MCF 10A (cell line): ENCODE data around the gene DAB1. TPM values are rescaled to one million over a fixed set of nuclear protein-coding genes. Genes with fewer than 3 reads are reported as not detected.

ENCODE experiments used
- BruUV-seq: library from RNA; stranded (reverse); fragments of 400-500 nt; replicated peaks from 2 replicates; lab custom pipeline; 2021; lab: Mats Ljungman, UMichigan
- CTCF ChIA-PET: fragments of 300-600 bp; sonication (Branson Sonifier 250); formaldehyde crosslinking; extraction: SDS; loops from one replicate; lab custom pipeline; 2021; ENCODE audit warnings: antibody characterized with exemption, inconsistent platforms; lab: Yijun Ruan, JAX
- POLR2A ChIA-PET: fragments of 300-600, 350-650 bp; sonication (Branson Sonifier 250); formaldehyde crosslinking; extraction: SDS; loops from one replicate; lab custom pipeline; 2020; ENCODE audit warnings: antibody characterized with exemption, inconsistent platforms; lab: Yijun Ruan, JAX
- DNase-seq: peaks from one replicate; pipeline ENCODE4 v3.0.0-alpha.2; 2018; ENCODE audit not compliant: unreplicated experiment
- H3K27ac Mint-ChIP-seq: one replicate; pipeline ENCODE4 v1.8.0; 2022; ENCODE audit warnings: mild to moderate bottlenecking, low read depth, mixed read lengths; ENCODE audit not compliant: unreplicated experiment
- H3K27me3 Mint-ChIP-seq: one replicate; pipeline ENCODE4 v1.8.0; 2022; ENCODE audit warnings: mixed read lengths; ENCODE audit not compliant: insufficient read depth, unreplicated experiment
- H3K36me3 Mint-ChIP-seq: one replicate; pipeline ENCODE4 v1.8.0; 2022; ENCODE audit warnings: mild to moderate bottlenecking, moderate library complexity, mixed read lengths; ENCODE audit not compliant: insufficient read depth, unreplicated experiment
- H3K4me1 Mint-ChIP-seq: one replicate; pipeline ENCODE4 v1.8.0; 2022; ENCODE audit warnings: mixed read lengths; ENCODE audit not compliant: insufficient read depth, unreplicated experiment
- H3K4me3 Mint-ChIP-seq: one replicate; pipeline ENCODE4 v1.8.0; 2022; ENCODE audit warnings: mild to moderate bottlenecking, moderate library complexity, mixed read lengths; ENCODE audit not compliant: unreplicated experiment
- H3K9me3 Mint-ChIP-seq: one replicate; pipeline ENCODE4 v1.8.0; 2022; ENCODE audit warnings: mixed read lengths; ENCODE audit not compliant: unreplicated experiment
- CTCF ChIP-seq: fragments of 200-600 bp; IDR thresholded peaks from one replicate; pipeline ENCODE4 v1.8.0; 2022; ENCODE audit warnings: antibody characterized with exemption, mild to moderate bottlenecking; ENCODE audit not compliant: unreplicated experiment
- intact Hi-C: fragments of 100-400 bp; cut with micrococcal nuclease; formaldehyde crosslinking; loops from 2 replicates; pipeline ENCODE4 v1.14.1; 2022
- total RNA-seq: library from RNA; stranded (reverse); gene quantifications from 2 replicates; pipeline ENCODE4 v1.2.3, GENCODE V29; 2022

DAB1 gene
- total RNA-seq, 1 experiment from 2014 or later, result not detected

- TF ChIP-seq CTCF, result no peak
- BruUV-seq, result no TSS peak
- Mint-ChIP-seq H3K27ac (no peak overlapping the region), H3K4me3 (no peak overlapping the region), H3K9me3 (no peaks in the 10 kb centered on the region), H3K36me3 (no peaks in the 10 kb centered on the region), H3K4me1 (no peaks in the 10 kb centered on the region), H3K27me3 (no peaks in the 10 kb centered on the region)
- DNase-seq, result no peak
- ChIA-PET POLR2A (no interaction called here), CTCF (no interaction called here)
- intact Hi-C loops, result no loop called here
Measured at GRCh38 chr1:57109883-57110282, 314.0 kb downstream of the DAB1 start.

GRCh38 chr1:57109247-57109646 is 314.6 kb downstream of the DAB1 start:
- DNase-seq, result no peak
- no peak overlapping the region for H3K4me3 Mint-ChIP-seq
- no peaks in the 10 kb centered on the region for H3K27me3 Mint-ChIP-seq
- BruUV-seq, result no TSS peak
- ChIA-PET POLR2A (no interaction called here), CTCF (no interaction called here)
- no peak for TF ChIP-seq CTCF
- no peak overlapping the region for H3K27ac Mint-ChIP-seq
- no peaks in the 10 kb centered on the region for H3K9me3 Mint-ChIP-seq
- no peaks in the 10 kb centered on the region for H3K36me3 Mint-ChIP-seq
- no peaks in the 10 kb centered on the region for H3K4me1 Mint-ChIP-seq
- intact Hi-C loops, result no loop called here

- H3K4me1 Mint-ChIP-seq, result no peaks in the 10 kb centered on the region
- POLR2A ChIA-PET, result interaction anchor here (0.9 kb wide), 1 partner anchor 90 kb away, joined by 3 read pairs; no protein-coding TSS in a partner anchor
Measured at GRCh38 chr1:57106296-57106695, 317.6 kb downstream of the DAB1 start.

GRCh38 chr1:57102561-57103326 is 321.1 kb downstream of the DAB1 start:
- no peak for TF ChIP-seq CTCF
- BruUV-seq, result no TSS peak
- Mint-ChIP-seq H3K4me3 (no peak overlapping the region), H3K27me3 (no peaks in the 10 kb centered on the region), H3K36me3 (no peaks in the 10 kb centered on the region), H3K4me1 (no peaks in the 10 kb centered on the region), H3K9me3 (no peaks in the 10 kb centered on the region), H3K27ac (no peak overlapping the region)
- ChIA-PET POLR2A (no interaction called here), CTCF (no interaction called here)
- intact Hi-C loops, result no loop called here
- no peak for DNase-seq

More at GRCh38 chr1:57106296-57106695, 317.6 kb downstream of the DAB1 start:
- Mint-ChIP-seq H3K4me3 (no peak overlapping the region), H3K27ac (no peak overlapping the region), H3K9me3 (no peaks in the 10 kb centered on the region), H3K27me3 (no peaks in the 10 kb centered on the region), H3K36me3 (no peaks in the 10 kb centered on the region)
- BruUV-seq, result no TSS peak
- no peak for TF ChIP-seq CTCF
- intact Hi-C loops, result no loop called here
- DNase-seq, result no peak
- CTCF ChIA-PET, result no interaction called here
